ENCODE data around the gene MATCAP1. TPM values are rescaled to one million over a fixed set of nuclear protein-coding genes. Genes with fewer than 3 reads are reported as not detected.
A peak's percentile ranks its signal among the peaks of the same experiment; 100 is the strongest.

MATCAP1 gene
- total RNA-seq, 2 donors from 2014 or later, result 24.0 to 43.0 TPM

GRCh38 chr16:67188323-67188722 is 4.6 kb upstream of the MATCAP1 start:
- H3K27ac ChIP-seq, result no peak overlapping the region
- intact Hi-C loops (cut with DNase I), result loop anchor here (10.0 kb wide), 1 partner anchor 214 kb away; no protein-coding TSS in a partner anchor

GRCh38 chr16:67187175-67187890 is 3.6 kb upstream of the MATCAP1 start:
- Histone ChIP-seq H3K4me3 (no peak overlapping the region), H3K4me1 (peaks cover 16% of the 10 kb centered on the region), H3K9me3 (no peaks in the 10 kb centered on the region), H3K27me3 (no peaks in the 10 kb centered on the region), H3K27ac (no peak overlapping the region), H3K36me3 (no peaks in the 10 kb centered on the region), H3K9ac (ENCODE audit: low read depth in 2 of 2, low read length in 2 of 2) (no peak overlapping the region)
- TF ChIP-seq CTCF (IDR thresholded peaks at IDR 0.05), result no peak
- no peak for DNase-seq
- intact Hi-C loops (cut with DNase I), result loop anchor here (10.0 kb wide), 1 partner anchor 213 kb away; no protein-coding TSS in a partner anchor

More at GRCh38 chr16:67188323-67188722, 4.6 kb upstream of the MATCAP1 start:
- H3K36me3 ChIP-seq, result no peaks in the 10 kb centered on the region
- no peak overlapping the region for H3K4me3 ChIP-seq
- peaks cover 24% of the 10 kb centered on the region for H3K4me1 ChIP-seq
- no peak for DNase-seq
- no peaks in the 10 kb centered on the region for H3K27me3 ChIP-seq
- TF ChIP-seq CTCF (IDR thresholded peaks at IDR 0.05), result no peak
- H3K9ac ChIP-seq (ENCODE audit: low read depth in 2 of 2, low read length in 2 of 2), result no peak overlapping the region
- H3K9me3 ChIP-seq, result no peaks in the 10 kb centered on the region

GRCh38 chr16:67186550-67186950 is 2.8 kb upstream of the MATCAP1 start:
- intact Hi-C loops (cut with DNase I), result loop anchor here (10.0 kb wide), 1 partner anchor 212 kb away; no protein-coding TSS in a partner anchor
- no peak for DNase-seq
- H3K36me3 ChIP-seq, result no peaks in the 10 kb centered on the region
- H3K4me3 ChIP-seq, result no peak overlapping the region
- H3K4me1 ChIP-seq, result peaks cover 14% of the 10 kb centered on the region
- H3K27me3 ChIP-seq, result no peaks in the 10 kb centered on the region
- no peak overlapping the region for H3K9ac ChIP-seq (ENCODE audit: low read depth in 2 of 2, low read length in 2 of 2)
- H3K27ac ChIP-seq, result no peak overlapping the region
- H3K9me3 ChIP-seq, result no peaks in the 10 kb centered on the region
- no peak for TF ChIP-seq CTCF (IDR thresholded peaks at IDR 0.05)

GRCh38 chr16:67185651-67186134 is 1.9 kb upstream of the MATCAP1 start:
- no peak for DNase-seq
- Histone ChIP-seq H3K27me3 (no peaks in the 10 kb centered on the region), H3K4me1 (peaks cover 11% of the 10 kb centered on the region), H3K9me3 (no peaks in the 10 kb centered on the region), H3K9ac (ENCODE audit: low read depth in 2 of 2, low read length in 2 of 2) (peak overlapping the region in 1 of 2 donors; percentile 46), H3K4me3 (no peak overlapping the region), H3K36me3 (no peaks in the 10 kb centered on the region), H3K27ac (no peak overlapping the region)
- intact Hi-C loops (cut with DNase I), result loop anchor here (10.0 kb wide), 1 partner anchor 211 kb away; no protein-coding TSS in a partner anchor
- TF ChIP-seq CTCF (IDR thresholded peaks at IDR 0.05), result no peak

- no peak overlapping the region for H3K27ac ChIP-seq
- peak overlapping the region; percentile 67 for H3K4me3 ChIP-seq
- H3K4me1 ChIP-seq, result peaks cover 11% of the 10 kb centered on the region
- peak overlapping the region in 1 of 2 donors; percentile 77 for H3K9ac ChIP-seq (ENCODE audit: low read depth in 2 of 2, low read length in 2 of 2)
- TF ChIP-seq CTCF (IDR thresholded peaks at IDR 0.05), result peak; percentile 80
- no peaks in the 10 kb centered on the region for H3K36me3 ChIP-seq
- intact Hi-C loops (cut with DNase I), result loop anchor here (10.0 kb wide), 1 partner anchor 210 kb away; no protein-coding TSS in a partner anchor
- DNase-seq, result peak; percentile 94
- H3K27me3 ChIP-seq, result no peaks in the 10 kb centered on the region
- no peaks in the 10 kb centered on the region for H3K9me3 ChIP-seq
Measured at GRCh38 chr16:67184995-67185650, 1.4 kb upstream of the MATCAP1 start.
